ENCODE results near the gene KAT7.
"Not testable (repeated sequence)": the region's sequence is repeated elsewhere in the genome, so short reads cannot be mapped to it uniquely, and the experiment has no call there.

Gene KAT7

GRCh38 chr17:49809056-49809455, 20.6 kb downstream of the KAT7 start:
- no peak for DNase-seq (ENCODE audit: low read depth)

DNA sequence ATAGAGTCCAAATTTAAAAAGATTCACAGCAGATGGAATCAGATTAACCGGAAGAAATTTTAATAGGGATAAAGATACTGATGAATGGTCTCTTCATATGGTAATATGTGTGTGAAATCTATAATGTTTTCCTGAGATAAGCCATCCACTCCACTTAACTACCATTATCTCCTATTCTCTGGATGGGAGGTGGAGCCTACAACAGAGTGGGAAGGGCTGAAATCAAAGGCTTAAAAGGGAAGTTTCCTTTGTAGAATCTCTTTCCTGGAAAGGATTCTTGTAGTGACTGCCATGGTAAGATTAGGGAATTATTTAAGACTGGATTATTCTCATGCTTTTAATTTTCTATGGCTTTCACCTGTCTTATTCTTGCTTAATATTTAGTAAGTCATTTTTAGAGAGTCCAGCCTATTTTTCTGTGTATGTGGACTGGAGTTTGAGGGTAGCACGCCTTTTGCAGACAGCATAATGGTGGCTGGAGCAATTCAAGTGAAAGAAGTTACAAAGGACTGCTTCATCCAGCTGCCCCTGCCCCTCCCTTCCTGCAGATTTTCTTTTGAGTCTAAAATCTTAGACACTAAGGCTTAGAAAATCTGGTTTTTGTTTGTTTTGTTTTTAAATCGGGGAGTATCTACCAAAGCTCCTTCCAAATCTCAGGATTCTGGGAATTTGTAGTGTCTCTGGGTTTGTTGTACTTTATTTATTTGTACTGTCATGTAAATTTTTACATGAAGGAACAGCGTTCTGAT, 26.5 kb downstream of the KAT7 start:
- DNase-seq (ENCODE audit: low read depth) = no peak

GRCh38 chr17:49815761-49816281, 27.3 kb downstream of the KAT7 start:
- no peak for DNase-seq (ENCODE audit: low read depth)

DNA sequence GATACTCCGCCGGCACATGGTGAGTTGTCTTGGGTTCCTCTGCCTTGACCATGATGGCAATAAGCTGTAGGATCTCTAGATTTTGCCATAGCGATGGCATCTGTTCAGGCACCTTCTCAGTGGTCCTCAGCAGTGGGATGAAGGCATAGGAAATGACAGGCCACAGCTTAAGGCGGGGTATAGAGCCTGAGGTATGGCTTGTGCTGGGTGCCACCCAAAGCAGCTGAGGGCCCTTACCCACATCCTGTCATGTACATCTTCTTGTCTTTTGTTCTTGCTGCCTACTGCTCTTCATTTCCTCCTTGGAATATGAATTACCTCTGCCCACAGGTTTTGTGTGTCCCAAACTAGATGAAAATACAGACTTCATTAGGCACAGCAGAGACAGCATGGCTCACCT, 29.5 kb downstream of the KAT7 start:
- peak; percentile 20 for DNase-seq (ENCODE audit: low read depth)

GRCh38 chr17:49819138-49819537, 30.7 kb downstream of the KAT7 start:
- DNase-seq (ENCODE audit: low read depth) = no peak

- no peak for DNase-seq (ENCODE audit: low read depth)
Measured at GRCh38 chr17:49819651-49820050, 31.2 kb downstream of the KAT7 start.

DNA sequence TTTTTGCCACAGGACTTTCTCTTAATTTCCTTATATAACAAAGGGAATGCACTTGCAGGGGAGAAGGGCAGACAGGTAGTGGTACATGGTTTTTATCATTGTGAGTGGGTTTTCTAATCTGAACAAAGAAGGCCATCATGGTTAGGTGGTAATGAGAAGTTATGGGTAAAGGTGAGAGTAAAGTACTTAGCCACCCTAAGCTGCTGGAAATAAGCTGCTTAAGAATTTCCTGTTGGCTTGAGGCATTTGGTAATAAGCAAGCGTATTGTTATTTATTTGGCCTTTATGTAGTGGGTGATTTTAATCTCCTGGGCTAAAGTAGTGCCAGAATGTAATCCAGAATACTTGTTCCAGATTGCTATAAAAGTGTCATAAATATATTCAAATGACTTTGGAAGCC, 32.3 kb downstream of the KAT7 start:
- DNase-seq (ENCODE audit: low read depth) = no peak

- no peak for DNase-seq (ENCODE audit: low read depth)
Measured at GRCh38 chr17:49821466-49821865, 33.0 kb downstream of the KAT7 start.

DNA sequence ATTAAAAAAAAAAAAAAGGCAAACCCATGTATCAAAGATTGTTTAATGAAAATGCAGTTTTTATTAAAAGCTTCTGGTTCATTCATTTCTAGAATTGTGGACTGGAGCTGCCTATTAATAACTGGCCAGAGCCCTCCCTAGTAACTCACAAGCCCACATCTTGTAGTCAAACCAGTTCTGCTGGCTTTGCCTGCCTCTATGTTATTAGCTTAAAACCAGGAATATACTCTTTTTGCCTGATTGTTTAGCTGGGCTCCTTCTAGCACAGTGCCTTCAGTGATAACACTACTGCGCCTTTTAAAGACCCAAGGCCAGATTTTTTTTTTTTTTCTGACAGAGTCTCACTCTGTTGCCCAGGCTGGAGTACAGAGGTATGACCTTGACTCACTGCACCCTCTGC, 33.4 kb downstream of the KAT7 start:
- no peak for DNase-seq (ENCODE audit: low read depth)

- no peak for DNase-seq (ENCODE audit: low read depth)
Measured at GRCh38 chr17:49822829-49823228, 34.3 kb downstream of the KAT7 start.

DNA sequence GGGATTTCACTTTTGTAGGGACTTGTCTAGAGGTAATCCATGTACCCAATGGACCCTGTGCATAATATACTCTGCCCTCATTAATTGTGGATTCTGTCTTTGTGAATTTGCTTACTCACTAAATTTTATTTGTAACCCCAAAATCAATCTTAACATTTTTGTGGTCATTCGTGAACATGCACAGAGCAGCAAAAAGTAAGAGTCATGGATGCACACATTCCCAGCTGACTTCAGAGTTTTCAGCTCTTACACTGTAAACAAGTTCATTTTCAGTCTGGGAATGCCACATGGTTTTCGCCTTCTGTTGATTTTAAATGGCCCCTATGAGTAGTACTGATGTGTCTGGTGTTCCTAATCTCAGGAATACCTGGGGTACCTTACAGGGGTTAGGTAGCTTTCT, 35.1 kb downstream of the KAT7 start:
- DNase-seq (ENCODE audit: low read depth) = no peak

- no peak for DNase-seq (ENCODE audit: low read depth)
Measured at GRCh38 chr17:49825645-49826044, 37.2 kb downstream of the KAT7 start.

GRCh38 chr17:49828325-49828724, 39.8 kb downstream of the KAT7 start:
- not testable (repeated sequence) for DNase-seq (ENCODE audit: low read depth)

DNA sequence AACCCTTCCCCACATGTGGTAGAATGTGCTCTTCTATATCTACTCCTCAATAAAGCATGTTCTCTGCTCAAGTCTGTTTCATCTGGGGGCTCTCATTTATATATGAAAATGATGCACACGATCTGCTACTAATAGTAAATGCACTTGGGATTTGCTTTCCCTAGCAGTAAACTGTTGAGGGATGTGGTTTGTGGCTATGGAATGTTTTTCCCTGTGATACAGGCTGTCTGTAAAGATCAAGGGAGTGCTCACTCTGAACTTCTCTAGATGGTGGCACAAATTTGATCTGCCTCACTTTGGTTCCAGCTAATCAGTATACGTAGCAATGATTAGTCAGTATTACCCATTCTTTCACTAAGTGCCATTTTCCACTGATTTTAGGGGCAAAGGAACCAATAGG, 40.5 kb downstream of the KAT7 start:
- DNase-seq (ENCODE audit: low read depth) = no peak

DNA sequence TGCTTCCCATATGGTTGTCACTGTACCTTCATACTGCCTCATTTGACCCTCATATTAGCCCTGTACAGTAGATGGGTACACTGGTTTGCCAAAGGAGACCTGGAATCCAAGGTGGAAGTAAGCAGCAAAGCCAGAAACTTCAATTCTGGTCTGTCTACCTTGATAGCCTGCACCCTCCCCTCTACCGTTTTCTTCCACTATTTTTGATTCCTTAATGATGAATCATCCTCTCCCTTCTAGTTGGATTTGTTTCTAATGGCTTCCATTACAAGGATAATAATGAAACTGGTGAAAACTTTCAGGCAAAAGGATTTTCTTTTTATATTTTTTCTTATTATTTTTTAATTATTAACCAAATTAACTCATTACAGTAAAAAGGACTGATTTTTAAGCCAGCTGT, 42.1 kb downstream of the KAT7 start:
- DNase-seq (ENCODE audit: low read depth) = no peak

GRCh38 chr17:49832840-49833599, 44.5 kb downstream of the KAT7 start:
- DNase-seq (ENCODE audit: low read depth) = no peak

GRCh38 chr17:49834118-49834743, 45.8 kb downstream of the KAT7 start:
- no peak for DNase-seq (ENCODE audit: low read depth)

DNA sequence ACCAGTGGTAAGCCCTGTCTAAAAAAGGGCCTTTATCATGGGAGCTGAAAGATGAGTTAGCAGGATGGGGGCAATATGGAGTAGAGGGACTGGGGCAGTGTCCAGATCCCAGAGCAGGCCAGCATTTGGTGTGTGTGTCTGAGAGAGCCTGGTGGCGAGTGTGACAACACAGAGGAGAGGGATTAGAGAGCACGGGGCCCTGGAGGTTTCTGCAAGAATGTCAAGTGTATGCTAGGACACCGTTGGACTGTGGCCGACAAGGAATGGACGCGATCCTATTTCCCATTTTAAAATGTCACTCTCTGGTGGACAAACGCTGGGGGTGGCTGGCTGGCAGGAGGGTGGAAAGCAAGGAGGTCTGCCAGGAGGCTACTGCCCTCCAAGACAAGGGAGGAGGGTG, 47.0 kb downstream of the KAT7 start:
- no peak for DNase-seq (ENCODE audit: low read depth)

DNA sequence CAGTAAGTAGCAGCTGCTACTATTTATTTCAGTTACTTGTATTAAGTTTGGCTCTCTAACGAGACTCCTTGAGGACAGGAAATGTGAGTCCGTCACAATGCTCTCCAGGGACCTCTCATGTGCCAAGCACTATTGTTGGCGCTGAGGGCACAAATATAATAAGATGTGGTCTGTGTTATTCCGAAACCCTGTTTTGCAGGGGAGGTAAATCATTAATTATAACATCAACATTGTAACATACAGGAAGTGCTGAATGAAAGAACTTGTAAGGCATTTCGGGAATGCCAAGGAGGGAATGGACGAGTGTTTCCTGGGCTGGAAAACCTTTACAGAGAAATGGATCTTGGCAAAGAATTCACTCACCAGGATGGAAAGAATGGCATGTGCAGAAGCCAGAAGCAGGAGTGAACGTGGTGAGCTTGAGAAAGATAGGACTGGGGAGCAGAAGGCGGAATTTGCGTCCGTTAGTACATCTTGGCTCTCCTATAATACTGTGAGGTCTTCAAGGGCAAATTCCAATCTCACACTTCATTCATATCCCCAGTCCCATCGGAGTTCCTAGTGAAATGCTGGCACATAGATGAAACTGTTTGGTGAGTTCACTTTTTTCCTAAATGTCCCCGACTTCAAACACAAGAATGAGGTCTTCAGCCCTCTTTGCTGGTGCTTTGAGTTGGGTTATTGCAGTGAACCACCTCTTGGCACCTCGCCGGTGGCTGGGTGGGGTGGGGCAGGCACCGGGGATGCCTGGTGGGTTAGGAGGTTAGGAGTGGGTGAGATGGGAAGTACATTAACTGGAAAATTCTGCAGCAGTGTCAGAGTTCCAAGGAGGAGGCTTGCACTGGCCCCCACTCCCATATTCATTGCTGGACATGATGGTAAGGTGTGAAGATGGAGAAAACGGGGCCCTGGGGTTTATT, 47.9 kb downstream of the KAT7 start:
- no peak for DNase-seq (ENCODE audit: low read depth)

- no peak for DNase-seq (ENCODE audit: low read depth)
Measured at GRCh38 chr17:49839455-49839854, 51.0 kb downstream of the KAT7 start.

DNA sequence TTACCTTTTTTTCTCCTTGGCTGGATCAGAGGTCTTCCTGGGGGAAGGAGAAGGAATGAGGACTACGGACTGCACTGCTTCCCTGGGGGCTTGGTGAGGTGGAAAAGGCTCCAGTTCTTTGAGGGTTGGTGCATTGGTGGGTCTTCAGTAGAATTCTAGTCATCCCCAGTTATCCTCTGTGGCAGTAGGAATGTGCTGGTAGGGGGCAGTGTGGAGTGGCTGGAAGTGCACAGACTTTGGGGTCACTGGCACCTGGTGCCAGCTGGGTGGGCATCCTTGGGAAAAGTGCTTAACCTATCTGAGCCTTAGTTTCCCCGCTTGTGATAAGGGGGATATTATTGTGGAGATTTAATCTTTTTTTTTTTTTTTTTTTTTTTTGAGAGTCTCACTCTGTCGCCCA, 53.1 kb downstream of the KAT7 start:
- DNase-seq (ENCODE audit: low read depth) = no peak

- DNase-seq (ENCODE audit: low read depth) = no peak
Measured at GRCh38 chr17:49842371-49842770, 53.9 kb downstream of the KAT7 start.
